Measurements from ENCODE around the gene SMPD3. TPM values are rescaled to one million over a fixed set of nuclear protein-coding genes. Genes with fewer than 3 reads are reported as not detected.

SMPD3 gene
- total RNA-seq, 1 experiment from 2014 or later: 0.70 TPM

DNA sequence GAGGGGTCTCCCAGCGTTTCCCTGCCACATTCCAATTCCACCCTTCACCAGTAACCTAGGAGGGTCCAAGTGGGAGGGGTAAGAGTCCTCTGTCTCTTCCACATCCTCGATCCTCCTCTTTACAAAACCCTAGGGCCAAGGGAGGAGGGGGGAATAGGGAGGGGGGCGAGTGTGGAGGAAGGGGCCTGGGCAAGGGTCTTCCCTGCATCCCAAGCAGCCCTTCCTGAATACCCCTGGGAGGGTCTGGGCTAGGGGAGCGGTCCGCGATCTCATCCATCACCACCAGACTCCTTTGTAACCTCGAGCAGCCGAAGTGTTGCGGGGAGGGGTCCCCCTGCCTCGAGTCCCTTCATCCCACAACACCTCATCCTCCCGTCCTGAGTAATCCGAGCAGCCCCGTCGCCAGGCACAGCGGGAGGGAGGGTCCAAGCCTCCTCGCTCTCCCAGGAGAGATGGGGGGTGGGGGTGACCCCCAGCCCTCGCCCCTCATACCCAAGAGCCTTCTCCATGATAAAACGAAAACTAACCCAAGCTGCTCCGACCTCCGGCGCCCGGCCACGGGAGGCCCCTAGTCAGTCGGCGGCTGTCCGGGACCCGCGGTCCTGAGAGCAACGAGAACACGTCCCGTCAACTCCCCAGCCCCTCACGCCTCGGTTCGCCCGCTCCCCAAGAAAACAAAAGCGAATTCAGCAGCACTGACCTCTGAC, 502 bp downstream of the SMPD3 start:
- H2BK15ac ChIP-seq (ENCODE audit: low read depth, low read length): no peak overlapping the region
- H4K91ac ChIP-seq (ENCODE audit: insufficient read length, low read depth, low read length): no peak overlapping the region
- H3K4me3 Mint-ChIP-seq: peak overlapping the region; percentile 74 to 83
- no peak overlapping the region for H3K27ac ChIP-seq (ENCODE audit: insufficient read length, low read depth, low read length)
- peaks cover 5 to 20% of the 10 kb centered on the region in 2 experiments for H3K4me1 Mint-ChIP-seq
- no peak for DNase-seq
- H4K20me1 ChIP-seq (ENCODE audit: control insufficient read depth, insufficient read depth, insufficient read length): no peaks in the 10 kb centered on the region
- H3K14ac ChIP-seq (ENCODE audit: insufficient read depth, low read length): no peak overlapping the region
- H3K79me1 ChIP-seq (ENCODE audit: insufficient read depth, low read depth, low read length, poor library complexity, severe bottlenecking): no peaks in the 10 kb centered on the region
- no peak overlapping the region for H3K18ac ChIP-seq (ENCODE audit: insufficient read length, low read depth, low read length)
- TF ChIP-seq, protein P1, sequence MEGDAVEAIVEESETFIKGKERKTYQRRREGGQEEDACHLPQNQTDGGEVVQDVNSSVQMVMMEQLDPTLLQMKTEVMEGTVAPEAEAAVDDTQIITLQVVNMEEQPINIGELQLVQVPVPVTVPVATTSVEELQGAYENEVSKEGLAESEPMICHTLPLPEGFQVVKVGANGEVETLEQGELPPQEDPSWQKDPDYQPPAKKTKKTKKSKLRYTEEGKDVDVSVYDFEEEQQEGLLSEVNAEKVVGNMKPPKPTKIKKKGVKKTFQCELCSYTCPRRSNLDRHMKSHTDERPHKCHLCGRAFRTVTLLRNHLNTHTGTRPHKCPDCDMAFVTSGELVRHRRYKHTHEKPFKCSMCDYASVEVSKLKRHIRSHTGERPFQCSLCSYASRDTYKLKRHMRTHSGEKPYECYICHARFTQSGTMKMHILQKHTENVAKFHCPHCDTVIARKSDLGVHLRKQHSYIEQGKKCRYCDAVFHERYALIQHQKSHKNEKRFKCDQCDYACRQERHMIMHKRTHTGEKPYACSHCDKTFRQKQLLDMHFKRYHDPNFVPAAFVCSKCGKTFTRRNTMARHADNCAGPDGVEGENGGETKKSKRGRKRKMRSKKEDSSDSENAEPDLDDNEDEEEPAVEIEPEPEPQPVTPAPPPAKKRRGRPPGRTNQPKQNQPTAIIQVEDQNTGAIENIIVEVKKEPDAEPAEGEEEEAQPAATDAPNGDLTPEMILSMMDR (conservative IDR thresholded peaks at IDR 0.05): no peak
- no peak overlapping the region for H2BK5ac ChIP-seq (ENCODE audit: insufficient read length, low read length)
- no peak overlapping the region for H3K56ac ChIP-seq (ENCODE audit: insufficient read length, low read depth, low read length)
- H3K9me3 Mint-ChIP-seq: no peaks in the 10 kb centered on the region; a peak in 1 of 5 replicates
- H3K23me2 ChIP-seq (ENCODE audit: insufficient read length, low read depth, low read length, poor library complexity, severe bottlenecking): peaks cover 10% of the 10 kb centered on the region
- H2BK20ac ChIP-seq (ENCODE audit: low read depth, low read length, poor library complexity, severe bottlenecking): no peak overlapping the region
- no peaks in the 10 kb centered on the region for H3K79me2 ChIP-seq (ENCODE audit: insufficient read depth, low read length)
- H3T11ph ChIP-seq (ENCODE audit: low read length): no peak overlapping the region
- H2BK12ac ChIP-seq (ENCODE audit: insufficient read length, low read depth, low read length): no peak overlapping the region
- no peak overlapping the region for H3K27ac Mint-ChIP-seq
- H3K36me3 Mint-ChIP-seq (ENCODE audit: insufficient read depth in 1 of 3, low read depth in 3 of 3): no peaks in the 10 kb centered on the region; a peak in 1 of 7 replicates
- H3K4ac ChIP-seq (ENCODE audit: low read depth, low read length): no peak overlapping the region
- H4K8ac ChIP-seq (replicated peaks; ENCODE audit: insufficient read length, low read depth, low read length): no peak overlapping the region
- H2BK120ac ChIP-seq (ENCODE audit: low read depth, low read length, poor library complexity, severe bottlenecking): no peak overlapping the region
- no peak overlapping the region for H2AK5ac ChIP-seq (ENCODE audit: insufficient read length, low read length)
- H3K27me3 ChIP-seq (ENCODE audit: insufficient read depth, low read length): peaks cover 11% of the 10 kb centered on the region; the same call in 1 of the 2 replicates
- H3K4me1 ChIP-seq (ENCODE audit: insufficient read depth, low read length): no peaks in the 10 kb centered on the region
- H4K5ac ChIP-seq (ENCODE audit: insufficient read length, low read depth, low read length): no peak overlapping the region
- no peak overlapping the region for H2AFZ ChIP-seq (ENCODE audit: low read length)
- H3K23ac ChIP-seq (ENCODE audit: insufficient read length, low read depth, low read length): no peak overlapping the region
- peak overlapping the region; percentile 63 for H3K4me2 ChIP-seq (ENCODE audit: insufficient read depth, insufficient read length, low read length)
- WGBS (ENCODE audit: extremely low coverage, insufficient read length, low lambda C conversion rate): no CpG with 5 or more reads among the region's 36 CpGs
- H3K27me3 Mint-ChIP-seq (ENCODE audit: low read depth): peaks cover 32% of the 10 kb centered on the region
- no peak overlapping the region for H3K9ac ChIP-seq (ENCODE audit: extremely low read depth, insufficient read length, low read length)
- H3K9me3 ChIP-seq (ENCODE audit: control insufficient read depth, low read depth, low read length): no peaks in the 10 kb centered on the region
